ENCODE data around the gene EAF2. TPM values are rescaled to one million over a fixed set of nuclear protein-coding genes. Genes with fewer than 3 reads are reported as not detected.
A peak's percentile ranks its signal among the peaks of the same experiment; 100 is the strongest.

The EAF2 gene
- total and polyA plus RNA-seq, 7 experiments from 2014 or later: 6.4 to 16.6 (median 13.6) TPM

- ChIA-PET CTCF (no interaction called here), POLR2A (no interaction called here)
- H3K4me3 ChIP-seq (ENCODE audit: low read length): no peak overlapping the region
- intact Hi-C loops (cut with micrococcal nuclease): no loop called here
- no peak for DNase-seq
- H3K36me3 Mint-ChIP-seq: peaks cover 15 to 54% (median 27%) of the 10 kb centered on the region in 5 donors
- no peaks in the 10 kb centered on the region for H3K27me3 Mint-ChIP-seq
- H3K9me3 Mint-ChIP-seq: no peaks in the 10 kb centered on the region
- no peaks in the 10 kb centered on the region for H3K27me3 ChIP-seq (ENCODE audit: control insufficient read depth in 2 of 2, insufficient read depth in 2 of 2, low read length in 2 of 2)
- peaks cover 0 to 10% (median 0%) of the 10 kb centered on the region in 7 donors for H3K4me1 Mint-ChIP-seq
- peak overlapping the region in 2 of 9 donors; percentile 34 to 47 for H3K27ac Mint-ChIP-seq
- H3K4me3 Mint-ChIP-seq: no peak overlapping the region
- H3K36me3 ChIP-seq (ENCODE audit: control insufficient read depth in 2 of 3, insufficient read depth in 3 of 3, low read length in 3 of 3): peaks cover 3 to 18% (median 4%) of the 10 kb centered on the region in 3 experiments
- no peaks in the 10 kb centered on the region for H3K4me1 ChIP-seq (ENCODE audit: control insufficient read depth in 2 of 2, insufficient read depth in 2 of 2, low read length in 2 of 2)
- no peak overlapping the region for H3K27ac ChIP-seq (ENCODE audit: low read depth, low read length)
- no peaks in the 10 kb centered on the region for H3K9me3 ChIP-seq (ENCODE audit: control insufficient read depth in 2 of 3, low read length in 3 of 3)
- ATAC-seq: no peak
These were observed 31.2 kb upstream of the EAF2 start for GRCh38 chr3:121803771-121804320.

DNA sequence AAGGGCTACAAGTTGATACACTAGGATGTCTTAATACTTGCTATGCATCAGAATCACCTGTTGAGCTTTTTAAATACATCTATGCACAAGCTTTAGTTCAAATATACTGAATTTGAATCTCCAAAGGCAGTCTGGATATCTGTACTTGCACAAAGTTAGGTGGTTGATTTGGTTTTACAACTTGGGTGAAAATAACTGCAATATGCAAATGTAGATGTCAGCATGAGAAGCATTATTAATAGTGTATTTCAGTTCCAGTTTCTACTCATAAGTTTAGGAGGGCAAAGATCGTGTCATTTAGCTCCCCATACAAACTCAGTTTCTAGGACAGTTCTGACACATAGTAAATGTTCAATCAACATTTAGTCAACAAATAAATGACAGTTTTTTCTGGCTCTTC is 25.8 kb upstream of the EAF2 start:
- peaks cover 3 to 38% (median 4%) of the 10 kb centered on the region in 3 experiments for H3K36me3 ChIP-seq (ENCODE audit: control insufficient read depth in 2 of 3, insufficient read depth in 3 of 3, low read length in 3 of 3)
- POLR2A ChIA-PET: no interaction called here
- CTCF ChIA-PET: interaction anchor here (0.6 kb wide), 1 partner anchor 48 kb away, joined by 3 read pairs; no protein-coding TSS in a partner anchor
- Mint-ChIP-seq H3K4me1 (peaks cover 9 to 28% (median 12%) of the 10 kb centered on the region in 7 donors), H3K9me3 (no peaks in the 10 kb centered on the region), H3K27ac (no peak overlapping the region), H3K36me3 (peaks cover 20 to 55% (median 36%) of the 10 kb centered on the region in 5 donors), H3K27me3 (no peaks in the 10 kb centered on the region), H3K4me3 (no peak overlapping the region)
- no peaks in the 10 kb centered on the region for H3K27me3 ChIP-seq (ENCODE audit: control insufficient read depth in 2 of 2, insufficient read depth in 2 of 2, low read length in 2 of 2)
- ATAC-seq (no peak), DNase-seq (no peak)
- H3K4me1 ChIP-seq (ENCODE audit: control insufficient read depth in 2 of 2, insufficient read depth in 2 of 2, low read length in 2 of 2): no peaks in the 10 kb centered on the region
- H3K4me3 ChIP-seq (ENCODE audit: low read length): no peak overlapping the region
- H3K27ac ChIP-seq (ENCODE audit: low read depth, low read length): no peak overlapping the region
- intact Hi-C loops (cut with micrococcal nuclease): no loop called here
- H3K9me3 ChIP-seq (ENCODE audit: control insufficient read depth in 2 of 3, low read length in 3 of 3): no peaks in the 10 kb centered on the region

- Histone ChIP-seq H3K4me1 (ENCODE audit: control insufficient read depth in 2 of 2, insufficient read depth in 2 of 2, low read length in 2 of 2) (no peaks in the 10 kb centered on the region), H3K4me3 (ENCODE audit: low read length) (no peak overlapping the region), H3K9me3 (ENCODE audit: control insufficient read depth in 2 of 3, low read length in 3 of 3) (no peaks in the 10 kb centered on the region), H3K27me3 (ENCODE audit: control insufficient read depth in 2 of 2, insufficient read depth in 2 of 2, low read length in 2 of 2) (no peaks in the 10 kb centered on the region), H3K36me3 (ENCODE audit: control insufficient read depth in 2 of 3, insufficient read depth in 3 of 3, low read length in 3 of 3) (peaks cover 4 to 14% (median 4%) of the 10 kb centered on the region in 3 experiments), H3K27ac (ENCODE audit: low read depth, low read length) (no peak overlapping the region)
- Mint-ChIP-seq H3K4me1 (peaks cover 38 to 80% (median 73%) of the 10 kb centered on the region in 7 donors), H3K36me3 (peaks cover 26 to 82% (median 70%) of the 10 kb centered on the region in 5 donors), H3K9me3 (peaks cover 0 to 19% (median 5%) of the 10 kb centered on the region in 11 donors), H3K4me3 (peak overlapping the region in 4 of 10 donors; percentile 5 to 52 (median 17)), H3K27ac (peak overlapping the region in 3 of 9 donors; percentile 9 to 34 (median 22)), H3K27me3 (no peaks in the 10 kb centered on the region)
- ChIA-PET POLR2A (no interaction called here), CTCF (no interaction called here)
- no peak for DNase-seq
- intact Hi-C loops (cut with micrococcal nuclease): no loop called here
- ATAC-seq: no peak
These were observed 17.3 kb upstream of the EAF2 start for GRCh38 chr3:121817753-121818152.

GRCh38 chr3:121818578-121818977 is 16.4 kb upstream of the EAF2 start:
- CTCF ChIA-PET: no interaction called here
- Mint-ChIP-seq H3K4me1 (peaks cover 35 to 80% (median 73%) of the 10 kb centered on the region in 7 donors), H3K4me3 (peak overlapping the region in 1 of 10 donors; percentile 29), H3K27ac (peak overlapping the region in 4 of 9 donors; percentile 20 to 76 (median 26)), H3K9me3 (peaks cover 0 to 26% (median 9%) of the 10 kb centered on the region in 11 donors), H3K36me3 (peaks cover 31 to 87% (median 75%) of the 10 kb centered on the region in 5 donors), H3K27me3 (no peaks in the 10 kb centered on the region)
- intact Hi-C loops (cut with micrococcal nuclease): no loop called here
- H3K36me3 ChIP-seq (ENCODE audit: control insufficient read depth in 2 of 3, insufficient read depth in 3 of 3, low read length in 3 of 3): peaks cover 8 to 22% (median 10%) of the 10 kb centered on the region in 3 experiments
- DNase-seq (no peak), ATAC-seq (no peak)
- POLR2A ChIA-PET: no interaction called here
- H3K4me1 ChIP-seq (ENCODE audit: control insufficient read depth in 2 of 2, insufficient read depth in 2 of 2, low read length in 2 of 2): no peaks in the 10 kb centered on the region
- no peaks in the 10 kb centered on the region for H3K27me3 ChIP-seq (ENCODE audit: control insufficient read depth in 2 of 2, insufficient read depth in 2 of 2, low read length in 2 of 2)
- H3K9me3 ChIP-seq (ENCODE audit: control insufficient read depth in 2 of 3, low read length in 3 of 3): peaks cover 0 to 6% (median 5%) of the 10 kb centered on the region in 3 experiments
- H3K27ac ChIP-seq (ENCODE audit: low read depth, low read length): no peak overlapping the region
- no peak overlapping the region for H3K4me3 ChIP-seq (ENCODE audit: low read length)

DNA sequence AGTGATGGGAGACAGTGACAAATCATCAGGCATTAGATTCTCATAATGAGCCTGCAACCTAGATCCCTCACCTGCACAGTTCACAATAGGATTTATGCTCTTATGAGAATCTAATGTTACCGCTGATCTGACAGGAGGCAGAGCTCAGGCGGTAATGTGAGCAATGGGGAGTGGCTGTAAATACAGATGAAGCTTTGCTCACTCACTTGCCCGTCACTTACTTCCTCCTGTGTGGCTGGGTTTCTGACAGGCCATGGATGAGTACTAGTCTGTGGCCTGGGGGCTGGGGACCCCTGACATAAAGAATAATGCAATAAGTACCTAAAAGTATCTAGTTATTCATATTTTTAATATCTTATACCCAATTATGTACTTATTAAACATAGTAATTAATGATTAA is 15.8 kb upstream of the EAF2 start:
- H3K27me3 Mint-ChIP-seq: no peaks in the 10 kb centered on the region
- peaks cover 10 to 28% (median 14%) of the 10 kb centered on the region in 3 experiments for H3K36me3 ChIP-seq (ENCODE audit: control insufficient read depth in 2 of 3, insufficient read depth in 3 of 3, low read length in 3 of 3)

DNA sequence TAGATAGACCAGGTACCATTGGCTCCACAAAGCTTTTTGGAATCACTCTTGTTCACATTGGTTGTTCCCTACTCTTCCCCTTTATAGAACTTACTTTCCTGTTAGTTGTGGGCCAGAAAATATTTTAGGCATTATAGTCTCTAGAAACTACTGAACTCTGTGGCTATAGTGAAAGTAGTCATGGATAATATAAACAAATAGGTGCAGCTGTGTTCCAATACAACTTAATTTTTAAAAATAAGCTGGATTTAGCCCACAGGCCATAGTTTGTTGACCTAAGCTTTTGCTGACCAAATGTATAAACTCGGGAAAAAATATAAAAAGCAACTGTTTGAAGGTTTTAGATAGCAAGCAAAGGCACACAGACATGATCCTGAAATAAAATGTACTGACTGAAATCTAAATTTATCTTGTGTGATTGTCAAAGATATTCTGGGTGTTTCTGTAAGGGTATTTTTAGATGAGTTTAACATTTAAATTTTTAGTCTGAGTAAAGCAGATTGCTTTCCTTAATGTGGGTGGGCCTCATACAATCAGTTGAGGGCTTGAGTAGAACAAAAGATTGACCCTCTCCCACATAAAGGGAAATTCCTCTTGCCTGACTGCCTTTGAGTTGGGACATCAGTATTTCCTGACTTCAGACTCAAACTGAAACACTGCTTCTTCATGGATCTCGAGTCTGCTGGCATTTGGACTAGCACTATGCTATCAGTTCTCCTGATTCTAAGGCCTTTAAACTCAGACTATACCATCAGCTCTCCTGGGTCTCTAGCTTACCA is 13.4 kb upstream of the EAF2 start:
- Histone ChIP-seq H3K27ac (ENCODE audit: low read depth, low read length) (no peak overlapping the region), H3K4me1 (ENCODE audit: control insufficient read depth in 2 of 2, insufficient read depth in 2 of 2, low read length in 2 of 2) (no peaks in the 10 kb centered on the region), H3K36me3 (ENCODE audit: control insufficient read depth in 2 of 3, insufficient read depth in 3 of 3, low read length in 3 of 3) (peaks cover 16 to 51% (median 28%) of the 10 kb centered on the region in 3 experiments), H3K4me3 (ENCODE audit: low read length) (no peak overlapping the region), H3K27me3 (ENCODE audit: control insufficient read depth in 2 of 2, insufficient read depth in 2 of 2, low read length in 2 of 2) (no peaks in the 10 kb centered on the region), H3K9me3 (ENCODE audit: control insufficient read depth in 2 of 3, low read length in 3 of 3) (peaks cover 0 to 6% (median 5%) of the 10 kb centered on the region in 3 experiments)
- Mint-ChIP-seq H3K4me3 (peak overlapping the region in 2 of 10 donors; percentile 16 to 23), H3K36me3 (peaks cover 31 to 87% (median 72%) of the 10 kb centered on the region in 5 donors), H3K27me3 (no peaks in the 10 kb centered on the region), H3K27ac (peak overlapping the region in 1 of 9 donors; percentile 4), H3K4me1 (peaks cover 22 to 59% (median 44%) of the 10 kb centered on the region in 7 donors), H3K9me3 (peaks cover 0 to 19% (median 8%) of the 10 kb centered on the region in 11 donors)
- CTCF ChIA-PET: no interaction called here
- ATAC-seq (no peak), DNase-seq (no peak)
- intact Hi-C loops (cut with micrococcal nuclease): no loop called here
- POLR2A ChIA-PET: no interaction called here

More for the DNA sequence above, 15.8 kb upstream of the EAF2 start:
- H3K4me1 Mint-ChIP-seq: peaks cover 29 to 74% (median 67%) of the 10 kb centered on the region in 7 donors
- H3K27ac ChIP-seq (ENCODE audit: low read depth, low read length): no peak overlapping the region
- H3K9me3 Mint-ChIP-seq: peaks cover 0 to 26% (median 9%) of the 10 kb centered on the region in 11 donors
- no peak for ATAC-seq
- H3K4me1 ChIP-seq (ENCODE audit: control insufficient read depth in 2 of 2, insufficient read depth in 2 of 2, low read length in 2 of 2): no peaks in the 10 kb centered on the region
- H3K27ac Mint-ChIP-seq: no peak overlapping the region
- no peak overlapping the region for H3K4me3 Mint-ChIP-seq
- H3K27me3 ChIP-seq (ENCODE audit: control insufficient read depth in 2 of 2, insufficient read depth in 2 of 2, low read length in 2 of 2): no peaks in the 10 kb centered on the region
- H3K4me3 ChIP-seq (ENCODE audit: low read length): no peak overlapping the region
- ChIA-PET CTCF (no interaction called here), POLR2A (no interaction called here)
- peaks cover 0 to 6% (median 5%) of the 10 kb centered on the region in 3 experiments for H3K9me3 ChIP-seq (ENCODE audit: control insufficient read depth in 2 of 3, low read length in 3 of 3)
- H3K36me3 Mint-ChIP-seq: peaks cover 31 to 87% (median 75%) of the 10 kb centered on the region in 5 donors
- DNase-seq: no peak
- intact Hi-C loops (cut with micrococcal nuclease): no loop called here
